A549 (cell line): ENCODE measurements around the gene EBF3. TPM values are rescaled to one million over a fixed set of nuclear protein-coding genes. Genes with fewer than 3 reads are reported as not detected.

ENCODE experiments used
- ATAC-seq, 2 experiments: fragments of 200-7000 bp in 1 of 2; fragments of >200 bp in 1 of 2; cut with Nextera tagmentation in 1 of 2; cut with Tn5 transposase in 1 of 2; 3 replicates each; pipeline versions ENCODE4 v1.8.0 to v1.9.1; 2018 to 2020; ENCODE audit warnings: mild to moderate bottlenecking in 1 of 2, moderate library complexity in 1 of 2
- CTCF ChIA-PET: fragments of 300-600 bp; sonication (Branson Sonifier 250); formaldehyde crosslinking; extraction: SDS; loops from one replicate; lab custom pipeline; 2021; ENCODE audit warnings: antibody characterized with exemption, inconsistent platforms; lab: Yijun Ruan, JAX
- POLR2A ChIA-PET: fragments of 350-600 bp; formaldehyde crosslinking; extraction: SDS; loops from one replicate; lab custom pipeline; 2021; ENCODE audit warnings: antibody characterized with exemption, inconsistent platforms; lab: Yijun Ruan, JAX
- DNase-seq, 2 experiments: peaks; one replicate each; pipeline versions ENCODE4 v3.0.0 to v3.0.0-alpha.2; 2011 to 2016; ENCODE audit warnings: low read depth in 1 of 2, low spot score in 1 of 2
- FAIRE-seq: peaks from 2 replicates; lab custom pipeline; 2011; peaks lifted over from hg19 to GRCh38; lab: Jason Lieb, UNC
- H3K27ac ChIP-seq, 2 experiments: fragments of >200 bp; sonication (Bioruptor Twin); formaldehyde crosslinking; 3 replicates each; pipeline ENCODE4 v1.5.1; 2016 to 2017
- H3K4me1 ChIP-seq: fragments of >200 bp; sonication (Bioruptor Twin); formaldehyde crosslinking; 3 replicates; pipeline ENCODE4 v1.6.1; 2016
- H3K4me2 ChIP-seq: fragments of >200 bp; sonication (Bioruptor Twin); formaldehyde crosslinking; 3 replicates; pipeline ENCODE4 v1.6.1; 2016
- H3K4me3 ChIP-seq: fragments of >200 bp; sonication (Bioruptor Twin); formaldehyde crosslinking; 3 replicates; pipeline ENCODE4 v1.5.1; 2016
- H3K9me3 ChIP-seq: fragments of >200 bp; sonication (Bioruptor Twin); formaldehyde crosslinking; 3 replicates; pipeline ENCODE4 v1.6.1; 2016
- CHD4 ChIP-seq: fragments of 200-600 bp; sonication (generic); IDR thresholded peaks from 2 replicates; pipeline ENCODE4 v1.6.1; 2016; ENCODE audit warnings: antibody characterized with exemption, mild to moderate bottlenecking, borderline replicate concordance
- EHF ChIP-seq: fragments of 250-450 bp; sonication (Bioruptor Pico); IDR thresholded peaks from 2 replicates; pipeline ENCODE4 v1.5.0; 2020; ENCODE audit warnings: mild to moderate bottlenecking
- EHMT2 ChIP-seq: fragments of 200-600 bp; sonication (generic); IDR thresholded peaks from 2 replicates; pipeline ENCODE4 v1.6.1; 2016; ENCODE audit warnings: antibody characterized with exemption, low read depth, mild to moderate bottlenecking, moderate library complexity
- EP300 ChIP-seq, 2 experiments: fragments of >200 bp; sonication (Bioruptor Twin); formaldehyde crosslinking; IDR thresholded peaks; 2 replicates in 1 of 2; 3 replicates in 1 of 2; pipeline ENCODE4 v1.6.1; 2016 to 2017
- ESRRA ChIP-seq: fragments of 150-350 bp; IDR thresholded peaks from 2 replicates; pipeline ENCODE4 v1.6.1; 2014; ENCODE audit warnings: mild to moderate bottlenecking, low read length, borderline replicate concordance
- FOSB ChIP-seq: fragments of 250-450 bp; sonication (Bioruptor Pico); IDR thresholded peaks from 2 replicates; pipeline ENCODE4 v1.5.0; 2020; ENCODE audit warnings: mild to moderate bottlenecking, moderate library complexity
- FOXS1 ChIP-seq: fragments of 250-450 bp; sonication (Bioruptor Pico); IDR thresholded peaks from 2 replicates; pipeline ENCODE4 v1.5.0; 2020; ENCODE audit warnings: mild to moderate bottlenecking, moderate library complexity
- GATA3 ChIP-seq: IDR thresholded peaks from 2 replicates; pipeline ENCODE4 v1.6.1; 2012; ENCODE audit warnings: borderline replicate concordance
- HDAC2 ChIP-seq: fragments of 200-600 bp; sonication (generic); IDR thresholded peaks from 2 replicates; pipeline ENCODE4 v1.6.1; 2016
- HOXA7 ChIP-seq: fragments of 250-450 bp; sonication (Bioruptor Pico); IDR thresholded peaks from 2 replicates; pipeline ENCODE4 v1.5.0; 2020; ENCODE audit warnings: mild to moderate bottlenecking, moderate library complexity
- HOXB13 ChIP-seq: fragments of 250-450 bp; sonication (Bioruptor Pico); IDR thresholded peaks from 2 replicates; pipeline ENCODE4 v1.5.0; 2020; ENCODE audit warnings: low read depth, mild to moderate bottlenecking, moderate library complexity
- HOXB5 ChIP-seq: fragments of 250-450 bp; sonication (Bioruptor Pico); IDR thresholded peaks from 2 replicates; pipeline ENCODE4 v1.5.0; 2020; ENCODE audit warnings: mild to moderate bottlenecking, moderate library complexity
- JUNB ChIP-seq: fragments of >200 bp; sonication (Bioruptor Twin); formaldehyde crosslinking; IDR thresholded peaks from 2 replicates; pipeline ENCODE4 v1.6.1; 2016
- KDM1A ChIP-seq: fragments of 200-600 bp; sonication (generic); IDR thresholded peaks from 2 replicates; pipeline ENCODE4 v1.6.1; 2016; ENCODE audit warnings: low read depth, mild to moderate bottlenecking
- KDM5A ChIP-seq: fragments of 200-600 bp; sonication (generic); IDR thresholded peaks from 2 replicates; pipeline ENCODE4 v1.6.1; 2016; ENCODE audit warnings: antibody characterized with exemption, mild to moderate bottlenecking
- MAFK ChIP-seq: fragments of 450-650 bp; IDR thresholded peaks from 2 replicates; pipeline ENCODE4 v1.6.1; 2014; ENCODE audit not compliant: partially characterized antibody
- NPAS2 ChIP-seq: fragments of 250-450 bp; sonication (Bioruptor Pico); IDR thresholded peaks from 2 replicates; pipeline ENCODE4 v1.8.0; 2022; ENCODE audit warnings: mild to moderate bottlenecking, moderate library complexity, borderline replicate concordance
- RAD21 ChIP-seq, 2 experiments: fragments of >200 bp in 1 of 2; sonication (Bioruptor Twin) in 1 of 2; formaldehyde crosslinking in 1 of 2; IDR thresholded peaks in 1 of 2; conservative IDR thresholded peaks in 1 of 2; 2 replicates in 1 of 2; 3 replicates in 1 of 2; pipeline ENCODE4 v1.6.1; 2012 to 2018; ENCODE audit warnings: inconsistent platforms in 1 of 2
- SMC3 ChIP-seq: fragments of >200 bp; sonication (Bioruptor Twin); formaldehyde crosslinking; IDR thresholded peaks from 3 replicates; pipeline ENCODE4 v1.6.1; 2018; ENCODE audit warnings: inconsistent platforms
- TFCP2L1 ChIP-seq: fragments of 250-450 bp; sonication (Bioruptor Pico); IDR thresholded peaks from 2 replicates; pipeline ENCODE4 v1.5.0; 2021; ENCODE audit warnings: mild to moderate bottlenecking
- TP53 ChIP-seq: fragments of 250-450 bp; sonication (Bioruptor Pico); IDR thresholded peaks from 2 replicates; pipeline ENCODE4 v1.5.0; 2021; ENCODE audit warnings: mild to moderate bottlenecking, moderate library complexity
- ZSCAN20 ChIP-seq: fragments of 250-450 bp; sonication (Bioruptor Pico); IDR thresholded peaks from 2 replicates; pipeline ENCODE4 v1.8.0; 2022; ENCODE audit warnings: mild to moderate bottlenecking, moderate library complexity
- WGBS: methylation state at CpG from one replicate; pipeline ENCODE4 v1.1.6; 2017; ENCODE audit errors: missing lambda C conversion rate; 5-methylcytosine and 5-hydroxymethylcytosine counted together
- polyA plus RNA-seq, 4 experiments: library from polyadenylated mRNA; depleted of rRNA in 3 of 4; stranded (reverse); fragments of >200 nt; fragmentation: RNase III in 1 of 4; extraction: RNeasy Plus Mini Kit Qiagen cat#74134 plus additional on column Dnase treatment in 1 of 4; gene quantifications; 2 replicates in 3 of 4; 3 replicates in 1 of 4; pipeline ENCODE4 v1.2.3, GENCODE V29; 2011 to 2017
- TF ChIP-seq, protein P1 (sequence below): IDR thresholded peaks from 2 replicates; pipeline ENCODE4 v1.6.1; 2012
- TF ChIP-seq, protein P2 (sequence below): IDR thresholded peaks from 2 replicates; pipeline ENCODE4 v1.6.1; 2012; ENCODE audit warnings: low read depth, borderline replicate concordance
- TF ChIP-seq, protein P3 (sequence below): fragments of >200 bp; sonication (Bioruptor Twin); formaldehyde crosslinking; IDR thresholded peaks from 3 replicates; pipeline ENCODE4 v1.6.1; 2016
- TF ChIP-seq, protein P4 (sequence below): IDR thresholded peaks from 2 replicates; pipeline ENCODE4 v1.6.1; 2012
- TF ChIP-seq, protein P5 (sequence below): fragments of 450-650 bp; IDR thresholded peaks from 2 replicates; pipeline ENCODE4 v1.6.1; 2014; ENCODE audit warnings: antibody characterized with exemption

The EBF3 gene
- polyA plus RNA-seq, 2 of the 4 experiments (the other 2 are of a cell fraction): 0.12 TPM; not detected in 1

DNA sequence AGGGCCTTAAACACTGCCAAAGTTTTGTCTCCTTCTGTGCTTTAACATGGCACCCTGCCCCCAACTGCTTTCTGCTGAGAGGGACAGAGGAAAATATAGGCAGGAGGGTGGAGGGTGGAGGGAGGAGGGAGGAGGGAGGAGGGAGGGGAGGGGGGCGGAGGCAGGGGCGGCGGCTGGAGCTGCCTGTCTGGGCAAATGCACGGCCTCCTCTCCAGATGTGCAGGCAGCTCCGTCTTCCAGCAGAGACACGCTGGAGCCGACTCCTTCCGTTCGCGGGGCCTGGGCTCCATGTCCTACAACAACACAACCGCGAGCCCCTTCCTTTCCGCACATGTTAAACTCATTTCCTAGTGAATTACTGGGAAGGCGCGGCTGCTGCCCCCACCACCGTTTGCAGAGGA lies 14.2 kb downstream of the EBF3 start:
- Histone ChIP-seq H3K9me3 (no peaks in the 10 kb centered on the region), H3K27ac (no peak overlapping the region), H3K4me3 (no peak overlapping the region), H3K4me1 (peaks cover 12% of the 10 kb centered on the region; the same call in 2 of the 3 replicates), H3K4me2 (no peak overlapping the region)
- no peak for TF ChIP-seq HOXB13 (CRISPR knock-in tag)
- TF ChIP-seq, protein P1, sequence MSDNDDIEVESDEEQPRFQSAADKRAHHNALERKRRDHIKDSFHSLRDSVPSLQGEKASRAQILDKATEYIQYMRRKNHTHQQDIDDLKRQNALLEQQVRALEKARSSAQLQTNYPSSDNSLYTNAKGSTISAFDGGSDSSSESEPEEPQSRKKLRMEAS: no peak
- TF ChIP-seq FOSB (CRISPR knock-in tag): no peak
- no peak for TF ChIP-seq NPAS2 (CRISPR knock-in tag)
- TF ChIP-seq SMC3: no peak
- no peak for TF ChIP-seq FOXS1
- TF ChIP-seq JUNB: no peak
- no peak for TF ChIP-seq ESRRA
- no peak for TF ChIP-seq EHMT2
- no peak for TF ChIP-seq HOXB5 (CRISPR knock-in tag)
- no peak for TF ChIP-seq HDAC2
- no peak for TF ChIP-seq KDM1A
- no peak for TF ChIP-seq KDM5A
- TF ChIP-seq, protein P2, sequence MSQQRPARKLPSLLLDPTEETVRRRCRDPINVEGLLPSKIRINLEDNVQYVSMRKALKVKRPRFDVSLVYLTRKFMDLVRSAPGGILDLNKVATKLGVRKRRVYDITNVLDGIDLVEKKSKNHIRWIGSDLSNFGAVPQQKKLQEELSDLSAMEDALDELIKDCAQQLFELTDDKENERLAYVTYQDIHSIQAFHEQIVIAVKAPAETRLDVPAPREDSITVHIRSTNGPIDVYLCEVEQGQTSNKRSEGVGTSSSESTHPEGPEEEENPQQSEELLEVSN: no peak
- no peak for TF ChIP-seq EHF (CRISPR knock-in tag)
- no peak for TF ChIP-seq EP300 (IDR thresholded peaks at IDR 0.05)
- ATAC-seq: no peak
- DNase-seq: no peak
- POLR2A ChIA-PET: interaction anchor here (0.9 kb wide), 1 partner anchor 160 kb away, joined by 3 read pairs; the partner anchor contains the start of gene C10orf143
- no peak for FAIRE-seq
- WGBS: 84% methylated on average over 13 of the region's 16 CpGs
- CTCF ChIA-PET: no interaction called here

DNA sequence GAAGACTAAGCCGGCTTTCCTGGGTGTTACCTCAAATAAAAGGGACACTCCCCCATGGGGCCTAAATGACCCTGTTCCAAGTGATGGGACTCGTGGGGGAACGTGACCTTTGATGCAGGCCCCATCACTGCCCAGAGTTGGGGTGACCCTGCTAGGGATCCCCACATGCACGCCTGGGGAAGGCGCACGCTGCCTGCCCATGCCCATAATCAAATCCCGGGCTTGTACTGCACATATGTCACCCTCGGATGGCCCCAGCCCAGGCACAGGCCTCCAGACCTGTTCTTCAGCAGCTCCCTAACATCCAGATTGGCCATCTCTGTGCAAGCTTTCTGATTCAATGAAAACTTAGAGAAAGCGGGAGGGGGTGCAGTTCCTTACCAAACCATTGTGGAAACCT lies 14.7 kb downstream of the EBF3 start:
- no peak for DNase-seq
- CTCF ChIA-PET: no interaction called here

More for the DNA sequence above, 14.7 kb downstream of the EBF3 start:
- Histone ChIP-seq H3K9me3 (no peaks in the 10 kb centered on the region), H3K27ac (no peak overlapping the region), H3K4me3 (no peak overlapping the region), H3K4me1 (peaks cover 7% of the 10 kb centered on the region; the same call in 1 of the 3 replicates), H3K4me2 (no peak overlapping the region)
- ATAC-seq: no peak
- POLR2A ChIA-PET: no interaction called here
- TF ChIP-seq HOXA7 (CRISPR knock-in tag) (no peak), ZSCAN20 (CRISPR knock-in tag) (no peak), TFCP2L1 (CRISPR knock-in tag) (no peak), EHF (CRISPR knock-in tag) (no peak), HDAC2 (no peak), RAD21 (conservative IDR thresholded peaks at IDR 0.05 in 1 of 2, IDR thresholded peaks at IDR 0.05 in 1 of 2) (no peak), GATA3 (no peak), FOXS1 (no peak), MAFK (no peak), CHD4 (no peak), TP53 (no peak)
- TF ChIP-seq, protein P3, sequence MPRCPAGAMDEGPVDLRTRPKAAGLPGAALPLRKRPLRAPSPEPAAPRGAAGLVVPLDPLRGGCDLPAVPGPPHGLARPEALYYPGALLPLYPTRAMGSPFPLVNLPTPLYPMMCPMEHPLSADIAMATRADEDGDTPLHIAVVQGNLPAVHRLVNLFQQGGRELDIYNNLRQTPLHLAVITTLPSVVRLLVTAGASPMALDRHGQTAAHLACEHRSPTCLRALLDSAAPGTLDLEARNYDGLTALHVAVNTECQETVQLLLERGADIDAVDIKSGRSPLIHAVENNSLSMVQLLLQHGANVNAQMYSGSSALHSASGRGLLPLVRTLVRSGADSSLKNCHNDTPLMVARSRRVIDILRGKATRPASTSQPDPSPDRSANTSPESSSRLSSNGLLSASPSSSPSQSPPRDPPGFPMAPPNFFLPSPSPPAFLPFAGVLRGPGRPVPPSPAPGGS: no peak
- TF ChIP-seq, protein P4, sequence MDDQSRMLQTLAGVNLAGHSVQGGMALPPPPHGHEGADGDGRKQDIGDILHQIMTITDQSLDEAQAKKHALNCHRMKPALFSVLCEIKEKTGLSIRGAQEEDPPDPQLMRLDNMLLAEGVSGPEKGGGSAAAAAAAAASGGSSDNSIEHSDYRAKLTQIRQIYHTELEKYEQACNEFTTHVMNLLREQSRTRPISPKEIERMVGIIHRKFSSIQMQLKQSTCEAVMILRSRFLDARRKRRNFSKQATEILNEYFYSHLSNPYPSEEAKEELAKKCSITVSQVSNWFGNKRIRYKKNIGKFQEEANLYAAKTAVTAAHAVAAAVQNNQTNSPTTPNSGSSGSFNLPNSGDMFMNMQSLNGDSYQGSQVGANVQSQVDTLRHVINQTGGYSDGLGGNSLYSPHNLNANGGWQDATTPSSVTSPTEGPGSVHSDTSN: no peak
- TF ChIP-seq, protein P5, sequence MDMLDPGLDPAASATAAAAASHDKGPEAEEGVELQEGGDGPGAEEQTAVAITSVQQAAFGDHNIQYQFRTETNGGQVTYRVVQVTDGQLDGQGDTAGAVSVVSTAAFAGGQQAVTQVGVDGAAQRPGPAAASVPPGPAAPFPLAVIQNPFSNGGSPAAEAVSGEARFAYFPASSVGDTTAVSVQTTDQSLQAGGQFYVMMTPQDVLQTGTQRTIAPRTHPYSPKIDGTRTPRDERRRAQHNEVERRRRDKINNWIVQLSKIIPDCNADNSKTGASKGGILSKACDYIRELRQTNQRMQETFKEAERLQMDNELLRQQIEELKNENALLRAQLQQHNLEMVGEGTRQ: no peak
- no peak for FAIRE-seq
- 88% methylated on average over 9 of the region's 9 CpGs for WGBS
